Embryonic facial prominence (tissue), 1 donor: ENCODE data around the gene PACSIN2.

Experiments
- DNase-seq: peaks from one replicate; pipeline ENCODE4 v3.0.0-alpha.2; 2016; ENCODE audit errors: extremely low spot score

The PACSIN2 gene

DNA sequence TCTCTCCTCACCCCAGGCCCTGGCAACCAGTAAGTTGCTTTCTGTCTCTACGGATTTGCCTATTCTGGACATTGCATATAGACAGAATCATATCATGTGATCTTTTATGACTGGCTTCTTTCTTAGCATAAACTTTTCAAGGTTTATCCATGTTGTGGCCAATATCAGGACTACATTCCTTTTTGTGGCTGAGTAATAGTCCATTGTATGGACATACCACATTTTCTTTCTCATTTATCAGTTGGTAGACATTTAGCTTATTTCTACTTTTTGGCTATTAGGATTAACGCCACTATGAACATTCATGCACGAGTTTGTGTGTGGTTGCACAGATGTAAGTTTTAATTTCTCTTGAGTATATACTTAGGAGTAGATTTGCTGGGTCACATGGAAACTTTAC lies 193.6 kb downstream of the PACSIN2 start:
- no peak for DNase-seq

DNA sequence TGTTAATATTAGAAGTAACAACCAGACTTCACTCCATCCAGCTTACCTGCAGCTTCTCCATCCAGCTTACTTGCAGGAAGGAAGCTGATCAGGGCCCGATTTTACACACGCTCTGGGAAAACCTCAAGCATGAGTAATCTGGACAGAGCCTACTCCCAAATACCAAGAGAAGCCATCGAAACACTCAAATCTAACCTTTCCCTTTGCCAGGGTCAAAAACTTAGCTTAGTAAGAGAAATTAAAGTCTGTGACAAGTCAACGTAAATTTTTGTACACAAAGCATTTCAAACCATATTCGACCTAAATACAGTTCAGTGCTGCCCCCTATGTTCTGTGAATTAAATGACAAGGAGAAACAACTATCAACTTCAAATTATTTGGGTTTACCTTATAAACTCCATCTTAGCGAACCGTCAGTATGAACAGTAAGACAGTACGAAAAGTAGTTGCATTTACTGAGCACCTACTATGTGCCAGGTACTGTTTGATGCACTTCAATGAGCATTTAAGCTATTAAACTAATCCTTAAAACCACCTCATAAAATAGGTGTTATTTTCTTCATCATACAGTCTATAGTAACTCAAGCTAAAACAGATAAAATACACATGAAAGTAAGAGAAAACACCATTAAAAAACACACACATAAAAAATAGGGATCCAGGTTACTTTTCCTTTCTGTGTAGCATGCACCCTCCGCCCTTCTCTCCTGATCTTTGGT lies 194.7 kb downstream of the PACSIN2 start:
- no peak for DNase-seq
